Keratinocyte (primary cell): ENCODE results near the gene RRBP1. TPM values are rescaled to one million over a fixed set of nuclear protein-coding genes. Genes with fewer than 3 reads are reported as not detected.

Experiments
- DNase-seq: peaks from one replicate; pipeline ENCODE4 v3.0.0-alpha.2; 2011; ENCODE audit warnings: low read depth, missing footprints, low spot score
- FAIRE-seq: peaks from 2 replicates; lab custom pipeline; 2011; peaks lifted over from hg19 to GRCh38; lab: Jason Lieb, UNC
- H2AFZ ChIP-seq: 2 replicates; pipeline ENCODE4 v1.6.0; 2012; ENCODE audit warnings: low read length, control low read depth, inconsistent platforms; ENCODE audit not compliant: control insufficient read depth
- H3K27ac ChIP-seq: 2 replicates; pipeline ENCODE4 v1.5.1; 2011; ENCODE audit warnings: low read length; ENCODE audit not compliant: control insufficient read depth, insufficient read depth
- H3K27me3 ChIP-seq: 3 replicates; pipeline ENCODE4 v1.6.0; 2011; ENCODE audit warnings: low read length; ENCODE audit not compliant: control insufficient read depth, insufficient read depth; ENCODE audit errors: extremely low read depth
- H3K36me3 ChIP-seq, 2 experiments: 2 replicates in 1 of 2; 3 replicates in 1 of 2; pipeline ENCODE4 v1.5.1; 2011; ENCODE audit warnings: low read length in 2 of 2, mild to moderate bottlenecking in 1 of 2; ENCODE audit not compliant: control insufficient read depth in 2 of 2, insufficient read depth in 2 of 2; ENCODE audit errors: extremely low read depth in 1 of 2
- H3K4me1 ChIP-seq: 3 replicates; pipeline ENCODE4 v1.5.1; 2011; ENCODE audit warnings: low read length; ENCODE audit not compliant: control insufficient read depth, insufficient read depth; ENCODE audit errors: extremely low read depth
- H3K4me2 ChIP-seq: 3 replicates; pipeline ENCODE4 v1.6.0; 2011; ENCODE audit warnings: low read depth, low read length; ENCODE audit not compliant: control insufficient read depth, insufficient read depth; ENCODE audit errors: extremely low read depth
- H3K4me3 ChIP-seq, 3 experiments: fragments of 200-600 bp in 1 of 3; sonication (generic) in 1 of 3; 2 replicates in 2 of 3; 3 replicates in 1 of 3; pipeline ENCODE4 v1.5.1; 2011 to 2016; ENCODE audit warnings: low read length in 3 of 3, mild to moderate bottlenecking in 3 of 3, control low read depth in 2 of 3, inconsistent platforms in 1 of 3, low read depth in 1 of 3, mixed read lengths in 1 of 3, mixed run types in 1 of 3, moderate library complexity in 1 of 3; ENCODE audit not compliant: control insufficient read depth in 2 of 3, insufficient read depth in 2 of 3; ENCODE audit errors: extremely low read depth in 1 of 3
- H3K79me2 ChIP-seq: 2 replicates; pipeline ENCODE4 v1.6.0; 2012; ENCODE audit warnings: low read length; ENCODE audit not compliant: control insufficient read depth, insufficient read depth
- H3K9ac ChIP-seq: 3 replicates; pipeline ENCODE4 v1.6.0; 2011; ENCODE audit warnings: low read length; ENCODE audit not compliant: control insufficient read depth, insufficient read depth; ENCODE audit errors: extremely low read depth
- H3K9me1 ChIP-seq: 3 replicates; pipeline ENCODE4 v1.6.0; 2011; ENCODE audit warnings: low read length; ENCODE audit not compliant: control insufficient read depth, insufficient read depth; ENCODE audit errors: extremely low read depth
- H3K9me3 ChIP-seq: 2 replicates; pipeline ENCODE4 v1.5.1; 2012; ENCODE audit warnings: low read depth, low read length; ENCODE audit not compliant: control insufficient read depth
- H4K20me1 ChIP-seq: 3 replicates; pipeline ENCODE4 v1.6.0; 2011; ENCODE audit warnings: low read length; ENCODE audit not compliant: control insufficient read depth, insufficient read depth; ENCODE audit errors: extremely low read depth
- CTCF ChIP-seq, 3 experiments: IDR thresholded peaks in 1 of 3; conservative IDR thresholded peaks in 1 of 3; optimal IDR thresholded peaks in 1 of 3; 2 replicates in 2 of 3; 3 replicates in 1 of 3; pipeline versions ENCODE3 to v1.5.1; 2011; ENCODE audit warnings: low read length in 3 of 3, mild to moderate bottlenecking in 3 of 3, moderate library complexity in 2 of 3, control low read depth in 1 of 3, inconsistent platforms in 1 of 3; ENCODE audit not compliant: insufficient read depth in 2 of 3; ENCODE audit errors: extremely low read depth in 1 of 3
- EZH2 ChIP-seq: IDR thresholded peaks from one replicate; pipeline ENCODE4 v1.6.1; 2012; ENCODE audit warnings: inconsistent platforms, mild to moderate bottlenecking, low read length, moderate library complexity
- dilution Hi-C: fragments of 300-500 bp; cut with MboI; formaldehyde crosslinking; loops from one replicate; pipeline ENCODE4 v1.7.0; 2020; ENCODE audit warnings: low sequenced_read_pairs; ENCODE audit not compliant: extremely low pct_ligation_motif_present
- polyA plus RNA-seq, 5 experiments: library from polyadenylated mRNA; depleted of rRNA in 3 of 5; stranded (reverse) in 3 of 5; stranded (forward) in 1 of 5; unstranded in 1 of 5; fragments of >200 nt; gene quantifications; 1 replicate in 1 of 5; 2 replicates in 3 of 5; 3 replicates in 1 of 5; pipeline versions ENCODE4 v1.2.1 to v1.2.3, GENCODE V29; 2011 to 2012; ENCODE audit warnings: missing spikeins in 2 of 5, low read depth in 1 of 5, low replicate concordance in 1 of 5

Gene RRBP1
- polyA plus RNA-seq, 1 donor (not counting 4 experiments of a cell fraction or from before 2014, with no cell fraction given): 43.9 TPM

DNA sequence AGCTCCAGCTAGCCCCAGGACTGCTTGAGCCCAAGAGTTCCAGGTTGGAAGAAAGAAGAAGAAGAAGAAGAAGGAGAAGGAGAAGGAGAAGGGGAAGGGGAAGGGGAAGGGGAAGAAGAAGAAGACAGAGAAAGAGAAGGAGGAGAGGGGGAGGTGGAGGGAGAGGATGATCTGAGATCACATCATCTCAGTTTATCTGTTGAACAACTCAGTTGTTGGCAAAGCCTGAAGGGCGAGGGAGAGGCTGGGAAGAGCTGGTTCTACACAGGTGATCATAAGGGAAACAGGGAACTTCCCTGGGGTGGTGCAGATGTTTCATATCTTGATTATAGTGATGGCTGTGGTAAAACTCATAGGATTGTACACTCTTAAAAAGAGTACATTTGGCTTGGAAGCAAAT lies 3.1 kb upstream of the RRBP1 start:
- H3K9me1 ChIP-seq: no peaks in the 10 kb centered on the region
- H3K27me3 ChIP-seq: peaks cover 29% of the 10 kb centered on the region
- H4K20me1 ChIP-seq: no peaks in the 10 kb centered on the region
- H3K27ac ChIP-seq: no peak overlapping the region
- H3K36me3 ChIP-seq: no peaks in the 10 kb centered on the region
- peaks cover 8% of the 10 kb centered on the region for H3K79me2 ChIP-seq
- dilution Hi-C loops: no loop called here
- TF ChIP-seq CTCF (optimal IDR thresholded peaks at IDR 0.05 in 1 of 3, IDR thresholded peaks at IDR 0.05 in 1 of 3, conservative IDR thresholded peaks at IDR 0.05 in 1 of 3; ENCODE audit: extremely low read depth in 1 of 3, insufficient read depth in 2 of 3, low read length in 3 of 3): no peak
- no peak for TF ChIP-seq EZH2
- H2AFZ ChIP-seq: no peak overlapping the region
- H3K4me3 ChIP-seq: no peak overlapping the region
- H3K9ac ChIP-seq: no peak overlapping the region
- no peak for FAIRE-seq
- H3K9me3 ChIP-seq: no peaks in the 10 kb centered on the region
- no peak for DNase-seq
- H3K4me1 ChIP-seq: peaks cover 8% of the 10 kb centered on the region
- no peak overlapping the region for H3K4me2 ChIP-seq

DNA sequence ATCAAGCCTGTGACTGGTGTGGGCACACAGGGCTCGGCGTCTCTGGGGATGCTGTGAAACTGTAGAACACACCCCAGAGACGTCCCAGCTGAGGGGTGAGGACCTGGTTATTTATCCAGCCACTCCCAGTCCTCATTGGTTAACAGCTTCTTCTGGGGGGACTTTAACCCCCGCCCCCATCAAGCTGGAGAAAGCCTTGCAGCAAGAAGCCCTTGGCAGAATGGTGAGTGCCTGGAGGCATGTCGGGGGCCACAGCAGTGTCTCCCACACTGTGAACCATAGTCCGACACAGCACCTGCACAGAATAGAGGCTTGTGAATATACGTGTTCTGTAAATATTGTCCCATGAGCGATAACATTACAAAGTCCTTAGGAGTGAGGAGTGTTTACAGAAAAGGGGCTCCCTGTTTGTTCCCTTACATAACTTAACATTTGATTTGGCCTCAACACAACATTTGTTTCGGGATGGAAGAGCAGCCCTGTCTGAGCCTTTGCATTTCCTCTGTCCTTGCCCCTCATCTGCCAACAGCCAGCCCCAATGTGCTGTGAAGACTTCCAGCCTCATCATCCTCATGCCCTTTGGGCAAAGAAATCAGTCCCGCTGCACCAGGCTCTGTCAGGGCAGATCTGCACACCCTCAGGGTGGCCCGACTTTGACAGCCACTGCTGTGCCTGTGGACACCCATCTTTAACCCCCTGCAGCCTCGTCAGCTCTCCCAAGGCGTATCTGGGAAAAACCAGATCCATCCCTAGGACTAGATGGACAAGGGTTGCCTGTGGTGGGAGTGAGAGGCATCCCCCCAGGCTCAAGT lies 2.2 kb upstream of the RRBP1 start:
- Histone ChIP-seq H3K36me3 (peaks cover 0 to 8% of the 10 kb centered on the region in 2 experiments), H3K27me3 (peaks cover 29% of the 10 kb centered on the region), H3K4me2 (no peak overlapping the region), H3K9me1 (no peaks in the 10 kb centered on the region), H3K4me3 (no peak overlapping the region), H3K27ac (no peak overlapping the region), H3K9me3 (no peaks in the 10 kb centered on the region), H4K20me1 (peaks cover 6% of the 10 kb centered on the region), H3K9ac (no peak overlapping the region), H2AFZ (no peak overlapping the region), H3K4me1 (peaks cover 16% of the 10 kb centered on the region), H3K79me2 (peaks cover 16% of the 10 kb centered on the region)
- dilution Hi-C loops: no loop called here
- FAIRE-seq (no peak), DNase-seq (no peak)
- TF ChIP-seq EZH2 (no peak), CTCF (optimal IDR thresholded peaks at IDR 0.05 in 1 of 3, IDR thresholded peaks at IDR 0.05 in 1 of 3, conservative IDR thresholded peaks at IDR 0.05 in 1 of 3; ENCODE audit: extremely low read depth in 1 of 3, insufficient read depth in 2 of 3, low read length in 3 of 3) (no peak)
